ENCODE measurements around the gene TMEM212. TPM values are rescaled to one million over a fixed set of nuclear protein-coding genes. Genes with fewer than 3 reads are reported as not detected.

Gene TMEM212
- total RNA-seq, 1 experiment from 2014 or later, result not detected

DNA sequence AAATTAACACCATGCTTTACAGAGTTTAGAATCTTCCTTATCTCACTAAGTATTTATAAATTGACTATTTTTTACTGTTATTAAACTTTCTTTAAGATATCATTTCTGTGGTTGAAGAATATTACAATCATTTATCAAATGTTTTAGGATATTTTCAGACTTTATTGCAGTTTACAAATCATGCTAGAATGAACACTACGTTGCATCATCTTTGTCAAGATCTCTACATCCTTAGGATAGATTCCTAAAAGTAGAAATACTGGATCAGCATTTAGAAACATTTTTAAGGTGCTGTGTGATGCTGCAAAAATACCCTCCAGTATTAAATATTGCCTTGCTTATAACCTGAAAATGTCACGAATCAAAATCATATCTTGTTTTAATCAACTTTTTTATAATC lies 30.3 kb upstream of the TMEM212 start:
- Histone ChIP-seq H3K27ac (ENCODE audit: insufficient read length, low read depth, low read length) (no peak overlapping the region), H2AFZ (ENCODE audit: low read length) (no peak overlapping the region), H4K5ac (ENCODE audit: insufficient read length, low read depth, low read length) (no peak overlapping the region), H3K23ac (ENCODE audit: insufficient read length, low read depth, low read length) (no peak overlapping the region), H4K91ac (ENCODE audit: insufficient read length, low read depth, low read length) (no peak overlapping the region), H2BK5ac (ENCODE audit: insufficient read length, low read length) (no peak overlapping the region), H4K20me1 (ENCODE audit: control insufficient read depth, insufficient read depth, insufficient read length) (no peaks in the 10 kb centered on the region), H3T11ph (ENCODE audit: low read length) (no peak overlapping the region), H2BK120ac (ENCODE audit: low read depth, low read length, poor library complexity, severe bottlenecking) (no peak overlapping the region), H3K56ac (ENCODE audit: insufficient read length, low read depth, low read length) (no peak overlapping the region), H3K4me2 (ENCODE audit: insufficient read depth, insufficient read length, low read length) (no peak overlapping the region), H3K9me3 (ENCODE audit: control insufficient read depth, low read depth, low read length) (no peaks in the 10 kb centered on the region), H3K4ac (ENCODE audit: low read depth, low read length) (no peak overlapping the region), H2BK12ac (ENCODE audit: insufficient read length, low read depth, low read length) (no peak overlapping the region), H3K23me2 (ENCODE audit: insufficient read length, low read depth, low read length, poor library complexity, severe bottlenecking) (peaks cover 13% of the 10 kb centered on the region), H3K4me1 (ENCODE audit: insufficient read depth, low read length) (no peaks in the 10 kb centered on the region), H2AK5ac (ENCODE audit: insufficient read length, low read length) (no peak overlapping the region), H3K79me2 (ENCODE audit: insufficient read depth, low read length) (no peaks in the 10 kb centered on the region), H3K27me3 (ENCODE audit: insufficient read depth, low read length) (peaks cover 12% of the 10 kb centered on the region; the same call in 1 of the 2 replicates), H2BK20ac (ENCODE audit: low read depth, low read length, poor library complexity, severe bottlenecking) (no peak overlapping the region), H2BK15ac (ENCODE audit: low read depth, low read length) (no peak overlapping the region), H3K18ac (ENCODE audit: insufficient read length, low read depth, low read length) (no peak overlapping the region), H3K79me1 (ENCODE audit: insufficient read depth, low read depth, low read length, poor library complexity, severe bottlenecking) (no peaks in the 10 kb centered on the region), H3K14ac (ENCODE audit: insufficient read depth, low read length) (no peak overlapping the region), H4K8ac (replicated peaks; ENCODE audit: insufficient read length, low read depth, low read length) (no peak overlapping the region), H3K9ac (ENCODE audit: extremely low read depth, insufficient read length, low read length) (no peak overlapping the region)
- no peak for DNase-seq
- Mint-ChIP-seq H3K27me3 (ENCODE audit: low read depth) (peaks cover 36% of the 10 kb centered on the region), H3K4me3 (no peak overlapping the region), H3K36me3 (ENCODE audit: insufficient read depth in 1 of 3, low read depth in 3 of 3) (0 out of 7 replicates have a peak, but pooled peaks cover 0 to under 1% (median 0%) of the 10 kb centered on the region in 3 experiments), H3K27ac (no peak overlapping the region), H3K4me1 (peaks cover 8 to 10% of the 10 kb centered on the region in 2 experiments; a peak in 3 of 4 replicates), H3K9me3 (no peaks in the 10 kb centered on the region)
- no CpG with 5 or more reads among the region's 2 CpGs for WGBS (ENCODE audit: extremely low coverage, insufficient read length, low lambda C conversion rate)
- TF ChIP-seq, protein P1, sequence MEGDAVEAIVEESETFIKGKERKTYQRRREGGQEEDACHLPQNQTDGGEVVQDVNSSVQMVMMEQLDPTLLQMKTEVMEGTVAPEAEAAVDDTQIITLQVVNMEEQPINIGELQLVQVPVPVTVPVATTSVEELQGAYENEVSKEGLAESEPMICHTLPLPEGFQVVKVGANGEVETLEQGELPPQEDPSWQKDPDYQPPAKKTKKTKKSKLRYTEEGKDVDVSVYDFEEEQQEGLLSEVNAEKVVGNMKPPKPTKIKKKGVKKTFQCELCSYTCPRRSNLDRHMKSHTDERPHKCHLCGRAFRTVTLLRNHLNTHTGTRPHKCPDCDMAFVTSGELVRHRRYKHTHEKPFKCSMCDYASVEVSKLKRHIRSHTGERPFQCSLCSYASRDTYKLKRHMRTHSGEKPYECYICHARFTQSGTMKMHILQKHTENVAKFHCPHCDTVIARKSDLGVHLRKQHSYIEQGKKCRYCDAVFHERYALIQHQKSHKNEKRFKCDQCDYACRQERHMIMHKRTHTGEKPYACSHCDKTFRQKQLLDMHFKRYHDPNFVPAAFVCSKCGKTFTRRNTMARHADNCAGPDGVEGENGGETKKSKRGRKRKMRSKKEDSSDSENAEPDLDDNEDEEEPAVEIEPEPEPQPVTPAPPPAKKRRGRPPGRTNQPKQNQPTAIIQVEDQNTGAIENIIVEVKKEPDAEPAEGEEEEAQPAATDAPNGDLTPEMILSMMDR (conservative IDR thresholded peaks at IDR 0.05), result no peak

All from H9 (cell line).